OCI-LY7 (cell line): ENCODE results near the gene KDM1A. TPM values are rescaled to one million over a fixed set of nuclear protein-coding genes. Genes with fewer than 3 reads are reported as not detected.

ENCODE experiments used
- BruUV-seq: library from RNA; stranded (reverse); fragments of 400-500 nt; replicated peaks from 2 replicates; lab custom pipeline; 2021; lab: Mats Ljungman, UMichigan
- CTCF ChIA-PET: fragments of 300-600 bp; sonication (Branson Sonifier 250); formaldehyde crosslinking; loops from one replicate; lab custom pipeline; 2022; ENCODE audit warnings: antibody characterized with exemption; ENCODE audit not compliant: unreplicated experiment; lab: Charles Lee
- POLR2A ChIA-PET: fragments of 300-600 bp; sonication (Branson Sonifier 250); formaldehyde crosslinking; loops from one replicate; lab custom pipeline; 2022; ENCODE audit warnings: antibody characterized with exemption; lab: Charles Lee
- DNase-seq: peaks from one replicate; pipeline ENCODE4 v3.0.0-alpha.2; 2015; ENCODE audit warnings: low spot score
- H2AFZ ChIP-seq: fragments of 200-600 bp; sonication (generic), shearing (Covaris generic); 2 replicates; pipeline ENCODE4 v1.6.1; 2014; ENCODE audit warnings: mild to moderate bottlenecking, antibody characterized with exemption, low read length, moderate library complexity
- H3K27ac ChIP-seq: fragments of 200-600 bp; sonication (generic); 2 replicates; pipeline ENCODE4 v1.5.1; 2014; ENCODE audit warnings: mixed run types, low read depth, mild to moderate bottlenecking, moderate library complexity, low read length, inconsistent platforms; ENCODE audit not compliant: poor library complexity, severe bottlenecking
- H3K36me3 ChIP-seq: fragments of 200-600 bp; sonication (generic); 2 replicates; pipeline ENCODE4 v1.6.1; 2014; ENCODE audit warnings: mild to moderate bottlenecking, antibody characterized with exemption, low read length, moderate library complexity, mixed read lengths; ENCODE audit not compliant: insufficient read depth
- H3K4me1 ChIP-seq: fragments of 200-600 bp; sonication (generic); 2 replicates; pipeline ENCODE4 v1.5.1; 2014; ENCODE audit warnings: mild to moderate bottlenecking, low read length; ENCODE audit not compliant: insufficient read depth, poor library complexity, severe bottlenecking
- H3K4me2 ChIP-seq: fragments of 200-600 bp; sonication (generic); 2 replicates; pipeline ENCODE4 v1.6.1; 2014; ENCODE audit warnings: mild to moderate bottlenecking, low read length
- H3K4me3 ChIP-seq: fragments of 200-600 bp; sonication (generic); 2 replicates; pipeline ENCODE4 v1.5.1; 2014; ENCODE audit warnings: mild to moderate bottlenecking, low read depth, low read length; ENCODE audit not compliant: poor library complexity, severe bottlenecking
- H3K79me2 ChIP-seq: fragments of 200-600 bp; sonication (generic); 2 replicates; pipeline ENCODE4 v1.6.1; 2016; ENCODE audit warnings: low read depth, mild to moderate bottlenecking, low read length, moderate library complexity, mixed read lengths; ENCODE audit not compliant: insufficient read depth
- H3K9me2 ChIP-seq: fragments of 200-600 bp; sonication (generic); 2 replicates; pipeline ENCODE4 v1.6.1; 2016; ENCODE audit warnings: mild to moderate bottlenecking, low read length, mixed read lengths; ENCODE audit not compliant: insufficient read depth
- H3K9me3 ChIP-seq: fragments of 200-600 bp; sonication (generic); 2 replicates; pipeline ENCODE4 v1.6.1; 2014; ENCODE audit warnings: mild to moderate bottlenecking, mixed run types, low read length, mixed read lengths
- H4K20me1 ChIP-seq: fragments of 200-600 bp; sonication (generic); 2 replicates; pipeline ENCODE4 v1.6.1; 2014; ENCODE audit warnings: mild to moderate bottlenecking, antibody characterized with exemption, low read length, moderate library complexity, mixed read lengths; ENCODE audit not compliant: insufficient read depth
- CTCF ChIP-seq: fragments of 200-600 bp; sonication (generic); conservative IDR thresholded peaks from 2 replicates; pipeline ENCODE4 v1.5.1; 2014; ENCODE audit warnings: mild to moderate bottlenecking, antibody characterized with exemption, low read length, moderate library complexity, mixed read lengths
- EZH2phosphoT487 ChIP-seq: fragments of 200-600 bp; sonication (generic); IDR thresholded peaks from 2 replicates; pipeline ENCODE4 v1.6.1; 2018; ENCODE audit warnings: low read depth, borderline replicate concordance, mild to moderate bottlenecking, mixed run types, antibody characterized with exemption, low read length, moderate library complexity, mixed read lengths
- intact Hi-C: fragments of 100-400 bp; cut with micrococcal nuclease; formaldehyde crosslinking; loops from one replicate; pipeline ENCODE4 v1.10.0; 2022; ENCODE audit not compliant: unreplicated experiment
- total RNA-seq, 2 experiments: library from RNA; depleted of rRNA in 1 of 2; stranded (reverse); fragments of >200 nt in 1 of 2; shearing (Covaris generic) in 1 of 2; gene quantifications; 2 replicates each; pipeline ENCODE4 v1.2.3, GENCODE V29; 2014 to 2022

The KDM1A gene
- total RNA-seq, 2 experiments from 2014 or later = 88.8 to 95.5 TPM

GRCh38 chr1:23029337-23029736 is 10.1 kb downstream of the KDM1A start:
- H2AFZ ChIP-seq = no peak overlapping the region
- H3K9me3 ChIP-seq = no peaks in the 10 kb centered on the region
- POLR2A ChIA-PET = interaction anchor here (0.6 kb wide), 1 partner anchor 28 kb away, joined by 3 read pairs; no protein-coding TSS in a partner anchor
- no peaks in the 10 kb centered on the region for H3K9me2 ChIP-seq
- peaks cover 12% of the 10 kb centered on the region; the same call in 1 of the 2 replicates for H4K20me1 ChIP-seq
- H3K4me3 ChIP-seq = no peak overlapping the region
- H3K79me2 ChIP-seq = peaks cover 97% of the 10 kb centered on the region
- no peak for DNase-seq
- no peak overlapping the region for H3K4me2 ChIP-seq
- intact Hi-C loops = no loop called here
- H3K27ac ChIP-seq = no peak overlapping the region
- H3K4me1 ChIP-seq = peaks cover 4% of the 10 kb centered on the region
- TF ChIP-seq CTCF (no peak), EZH2phosphoT487 (no peak)
- CTCF ChIA-PET = interaction anchor here (0.6 kb wide), 1 partner anchor 139 kb away, joined by 3 read pairs; the partner anchor contains the start of gene LUZP1
- BruUV-seq = no TSS peak
- peaks cover 15% of the 10 kb centered on the region; the same call in 1 of the 2 replicates for H3K36me3 ChIP-seq

- H3K4me2 ChIP-seq = no peak overlapping the region
- BruUV-seq = no TSS peak
- DNase-seq = no peak
- no peak overlapping the region for H2AFZ ChIP-seq
- TF ChIP-seq EZH2phosphoT487 (no peak), CTCF (no peak)
- H3K4me3 ChIP-seq = no peak overlapping the region
- POLR2A ChIA-PET = interaction anchor here (0.6 to 0.7 kb wide), 2 partner anchors 23 to 67 kb away, joined by 3 read pairs; no protein-coding TSS in a partner anchor
- no peaks in the 10 kb centered on the region for H3K9me3 ChIP-seq
- H3K79me2 ChIP-seq = peaks cover 74% of the 10 kb centered on the region; the same call in 1 of the 2 replicates
- H3K36me3 ChIP-seq = peaks cover 22% of the 10 kb centered on the region
- no peak overlapping the region for H3K27ac ChIP-seq
- H4K20me1 ChIP-seq = peaks cover 4% of the 10 kb centered on the region
- peaks cover 4% of the 10 kb centered on the region for H3K4me1 ChIP-seq
- H3K9me2 ChIP-seq = no peaks in the 10 kb centered on the region
- CTCF ChIA-PET = no interaction called here
- intact Hi-C loops = no loop called here
Measured at GRCh38 chr1:23035823-23036452, 16.7 kb downstream of the KDM1A start.
